ENCODE results near the gene RNASEH2C.

DNA sequence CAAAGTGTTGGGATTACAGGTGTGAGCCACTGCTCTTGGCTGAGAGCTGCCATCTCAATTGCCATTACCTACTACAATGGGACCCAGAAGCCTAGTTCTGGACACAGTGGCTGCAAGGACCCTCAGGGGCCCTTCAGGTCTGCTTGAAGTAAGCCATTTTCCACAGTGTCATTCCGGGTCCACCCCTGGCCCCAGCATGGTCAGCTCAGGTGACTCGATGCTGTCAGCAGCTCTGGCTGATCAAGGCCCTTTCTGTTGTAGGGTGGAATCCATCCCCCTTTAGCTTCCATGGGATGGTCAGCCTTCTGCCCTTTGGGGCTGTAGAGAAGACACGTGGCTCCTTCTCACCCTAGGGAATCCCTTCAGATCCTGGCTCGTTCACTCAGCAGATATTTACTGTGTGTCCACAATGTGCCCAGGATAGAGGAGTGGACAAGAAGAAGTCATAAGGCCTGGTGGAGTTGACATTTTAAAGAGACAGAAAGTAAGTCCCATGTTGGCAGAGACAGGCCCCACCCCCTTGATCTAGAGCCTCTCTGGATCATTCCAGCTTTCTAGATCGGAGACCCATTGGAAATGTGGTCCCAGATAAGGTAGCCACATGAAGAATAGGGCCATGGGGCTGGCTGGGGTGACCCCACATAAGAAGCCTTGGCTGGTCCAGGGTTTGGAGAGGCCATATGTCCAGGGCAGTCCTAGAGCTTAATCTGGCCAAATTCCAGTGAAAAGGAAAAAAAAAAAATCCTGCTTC lies 23.6 kb downstream of the RNASEH2C start:
- TF ChIP-seq, protein P1, sequence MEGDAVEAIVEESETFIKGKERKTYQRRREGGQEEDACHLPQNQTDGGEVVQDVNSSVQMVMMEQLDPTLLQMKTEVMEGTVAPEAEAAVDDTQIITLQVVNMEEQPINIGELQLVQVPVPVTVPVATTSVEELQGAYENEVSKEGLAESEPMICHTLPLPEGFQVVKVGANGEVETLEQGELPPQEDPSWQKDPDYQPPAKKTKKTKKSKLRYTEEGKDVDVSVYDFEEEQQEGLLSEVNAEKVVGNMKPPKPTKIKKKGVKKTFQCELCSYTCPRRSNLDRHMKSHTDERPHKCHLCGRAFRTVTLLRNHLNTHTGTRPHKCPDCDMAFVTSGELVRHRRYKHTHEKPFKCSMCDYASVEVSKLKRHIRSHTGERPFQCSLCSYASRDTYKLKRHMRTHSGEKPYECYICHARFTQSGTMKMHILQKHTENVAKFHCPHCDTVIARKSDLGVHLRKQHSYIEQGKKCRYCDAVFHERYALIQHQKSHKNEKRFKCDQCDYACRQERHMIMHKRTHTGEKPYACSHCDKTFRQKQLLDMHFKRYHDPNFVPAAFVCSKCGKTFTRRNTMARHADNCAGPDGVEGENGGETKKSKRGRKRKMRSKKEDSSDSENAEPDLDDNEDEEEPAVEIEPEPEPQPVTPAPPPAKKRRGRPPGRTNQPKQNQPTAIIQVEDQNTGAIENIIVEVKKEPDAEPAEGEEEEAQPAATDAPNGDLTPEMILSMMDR (IDR thresholded peaks at IDR 0.05; ENCODE audit: low read depth, low read length) = no peak
- TF ChIP-seq EZH2phosphoT487 (IDR thresholded peaks at IDR 0.05; ENCODE audit: low read depth) = no peak
